IMR-90 (cell line): ENCODE measurements around the gene RARRES2. TPM values are rescaled to one million over a fixed set of nuclear protein-coding genes. Genes with fewer than 3 reads are reported as not detected.

Experiments
- ATAC-seq: fragments of 200-7000 bp; cut with Tn5 transposase; 2 replicates; pipeline ENCODE4 v1.9.1; 2020; ENCODE audit warnings: low read depth, mild to moderate bottlenecking, moderate library complexity
- BruUV-seq: library from RNA; stranded (reverse); fragments of 400-500 nt; replicated peaks from 2 replicates; lab custom pipeline; 2021; lab: Mats Ljungman, UMichigan
- CTCF ChIA-PET: fragments of 300-600 bp; formaldehyde crosslinking; extraction: SDS; loops from one replicate; lab custom pipeline; 2021; ENCODE audit warnings: antibody characterized with exemption; lab: Yijun Ruan, JAX
- POLR2A ChIA-PET: fragments of 300-600 bp; sonication (Branson Sonifier 250); formaldehyde crosslinking; loops from one replicate; lab custom pipeline; 2022; ENCODE audit warnings: antibody characterized with exemption; ENCODE audit not compliant: unreplicated experiment; lab: Charles Lee
- DNase-seq: peaks from one replicate; pipeline ENCODE4 v3.0.0; 2013
- H2AFZ ChIP-seq: replicated peaks from 2 replicates; pipeline ENCODE3; 2013; ENCODE audit warnings: low read length, mild to moderate bottlenecking; ENCODE audit not compliant: poor library complexity
- H2AK5ac ChIP-seq: 2 replicates; pipeline ENCODE4 v1.6.1; 2013; ENCODE audit warnings: low read depth, low read length, inconsistent platforms
- H2AK9ac ChIP-seq: replicated peaks from 2 replicates; pipeline ENCODE3; 2013; ENCODE audit warnings: mild to moderate bottlenecking, low read depth, low read length, moderate library complexity; ENCODE audit not compliant: poor library complexity
- H2BK120ac ChIP-seq: 2 replicates; pipeline ENCODE4 v1.6.1; 2013; ENCODE audit warnings: low read depth, low read length, inconsistent platforms
- H2BK15ac ChIP-seq: 3 replicates; pipeline ENCODE4 v1.6.1; 2013; ENCODE audit warnings: low read depth, low read length, inconsistent platforms
- H2BK20ac ChIP-seq: 2 replicates; pipeline ENCODE4 v1.6.1; 2013; ENCODE audit warnings: low read depth, mild to moderate bottlenecking, inconsistent platforms, low read length, moderate library complexity
- H2BK5ac ChIP-seq: 2 replicates; pipeline ENCODE4 v1.6.1; 2013; ENCODE audit warnings: mild to moderate bottlenecking, low read depth, low read length, inconsistent platforms; ENCODE audit not compliant: poor library complexity, severe bottlenecking
- H3K14ac ChIP-seq: replicated peaks from 2 replicates; pipeline ENCODE4 v1.6.1; 2013; ENCODE audit warnings: low read depth, low read length, inconsistent platforms
- H3K18ac ChIP-seq: 2 replicates; pipeline ENCODE4 v1.6.1; 2013; ENCODE audit warnings: low read depth, low read length, control low read depth
- H3K23ac ChIP-seq: 2 replicates; pipeline ENCODE4 v1.6.1; 2013; ENCODE audit warnings: low read depth, low read length, inconsistent platforms
- H3K27ac ChIP-seq: 2 replicates; pipeline ENCODE4 v1.5.1; 2013; ENCODE audit warnings: mild to moderate bottlenecking, control low read depth, low read length; ENCODE audit not compliant: insufficient read depth
- H3K27me3 ChIP-seq: 2 replicates; pipeline ENCODE4 v1.6.1; 2013; ENCODE audit warnings: low read length; ENCODE audit not compliant: control insufficient read depth, insufficient read depth
- H3K36me3 ChIP-seq: 2 replicates; pipeline ENCODE4 v1.6.1; 2013; ENCODE audit warnings: low read length, mixed read lengths; ENCODE audit not compliant: control insufficient read depth, insufficient read depth
- H3K4ac ChIP-seq: 2 replicates; pipeline ENCODE4 v1.6.1; 2013; ENCODE audit warnings: low read depth, low read length, inconsistent platforms
- H3K4me1 ChIP-seq: 2 replicates; pipeline ENCODE4 v1.6.1; 2013; ENCODE audit warnings: low read length, mixed read lengths; ENCODE audit not compliant: control insufficient read depth, insufficient read depth
- H3K4me2 ChIP-seq: 2 replicates; pipeline ENCODE4 v1.6.1; 2013; ENCODE audit warnings: low read depth, mild to moderate bottlenecking, control low read depth, low read length, moderate library complexity
- H3K4me3 ChIP-seq: 2 replicates; pipeline ENCODE4 v1.5.1; 2013; ENCODE audit warnings: low read depth, mild to moderate bottlenecking, control low read depth, low read length, moderate library complexity; ENCODE audit not compliant: insufficient read depth
- H3K56ac ChIP-seq: 2 replicates; pipeline ENCODE4 v1.6.1; 2013; ENCODE audit warnings: low read length, inconsistent platforms; ENCODE audit not compliant: insufficient read depth; ENCODE audit errors: extremely low read depth
- H3K79me1 ChIP-seq, 2 experiments: 2 replicates each; pipeline ENCODE4 v1.6.1; 2013; ENCODE audit warnings: low read length in 2 of 2, inconsistent platforms in 1 of 2, low read depth in 1 of 2
- H3K9ac ChIP-seq: 2 replicates; pipeline ENCODE4 v1.6.1; 2013; ENCODE audit warnings: low read depth, low read length, control low read depth
- H3K9me1 ChIP-seq: 2 replicates; pipeline ENCODE4 v1.6.1; 2013; ENCODE audit warnings: low read length, inconsistent platforms; ENCODE audit not compliant: insufficient read depth
- H3K9me3 ChIP-seq: 2 replicates; pipeline ENCODE4 v1.6.1; 2013; ENCODE audit warnings: low read length; ENCODE audit not compliant: control insufficient read depth, insufficient read depth
- H4K20me1 ChIP-seq: 2 replicates; pipeline ENCODE4 v1.6.1; 2013; ENCODE audit warnings: low read length, inconsistent platforms; ENCODE audit not compliant: insufficient read depth
- H4K5ac ChIP-seq: 2 replicates; pipeline ENCODE4 v1.6.1; 2013; ENCODE audit warnings: mild to moderate bottlenecking, low read depth, low read length, control low read depth
- H4K8ac ChIP-seq, 2 experiments: 2 replicates each; pipeline ENCODE4 v1.6.1; 2013; ENCODE audit warnings: low read depth in 2 of 2, low read length in 2 of 2, control low read depth in 1 of 2, inconsistent platforms in 1 of 2
- H4K91ac ChIP-seq: 2 replicates; pipeline ENCODE4 v1.6.1; 2013; ENCODE audit warnings: low read depth, low read length, inconsistent platforms; ENCODE audit not compliant: insufficient read depth
- BHLHE40 ChIP-seq: fragments of 150-350 bp; IDR thresholded peaks from 2 replicates; pipeline ENCODE4 v1.6.1; 2016; ENCODE audit warnings: mild to moderate bottlenecking, low read depth, low read length
- CEBPB ChIP-seq: IDR thresholded peaks from 2 replicates; pipeline ENCODE4 v1.6.1; 2012; ENCODE audit warnings: low read depth, low read length, improper control_type of control experiment
- CHD1 ChIP-seq: IDR thresholded peaks from 2 replicates; pipeline ENCODE4 v1.6.1; 2012; ENCODE audit warnings: low read depth, low read length, improper control_type of control experiment
- CTCF ChIP-seq: conservative IDR thresholded peaks from 2 replicates; pipeline ENCODE4 v1.5.1; 2012; ENCODE audit warnings: mild to moderate bottlenecking, low read depth, low read length, improper control_type of control experiment
- ELK1 ChIP-seq: fragments of 150-350 bp; IDR thresholded peaks from 2 replicates; pipeline ENCODE4 v1.6.1; 2016; ENCODE audit warnings: low read depth, mild to moderate bottlenecking, low read length, moderate library complexity, borderline replicate concordance
- FOS ChIP-seq: fragments of 150-350 bp; IDR thresholded peaks from 2 replicates; pipeline ENCODE4 v1.6.1; 2016; ENCODE audit warnings: low read depth, low read length
- MAZ ChIP-seq: IDR thresholded peaks from 2 replicates; pipeline ENCODE4 v1.6.1; 2012; ENCODE audit warnings: low read depth, mild to moderate bottlenecking, low read length, improper control_type of control experiment, moderate library complexity, borderline replicate concordance
- MXI1 ChIP-seq: IDR thresholded peaks from 2 replicates; pipeline ENCODE4 v1.6.1; 2012; ENCODE audit warnings: low read depth, mild to moderate bottlenecking, low read length, moderate library complexity, borderline replicate concordance
- NFE2L2 ChIP-seq: fragments of 150-350 bp; IDR thresholded peaks from 2 replicates; pipeline ENCODE4 v1.6.1; 2016; ENCODE audit warnings: low read depth, mild to moderate bottlenecking, low read length
- POLR2A ChIP-seq: IDR thresholded peaks from 2 replicates; pipeline ENCODE4 v1.6.1; 2012; ENCODE audit warnings: mild to moderate bottlenecking, low read depth, low read length
- RAD21 ChIP-seq: IDR thresholded peaks from 2 replicates; pipeline ENCODE4 v1.6.1; 2012; ENCODE audit warnings: low read length, improper control_type of control experiment
- RCOR1 ChIP-seq: IDR thresholded peaks from 2 replicates; pipeline ENCODE4 v1.6.1; 2012; ENCODE audit warnings: mild to moderate bottlenecking, low read length, improper control_type of control experiment; ENCODE audit not compliant: insufficient replicate concordance
- RFX5 ChIP-seq: IDR thresholded peaks from 2 replicates; pipeline ENCODE4 v1.8.0; 2012; ENCODE audit warnings: low read depth, mild to moderate bottlenecking, low read length, moderate library complexity
- SMC3 ChIP-seq: fragments of 150-350 bp; IDR thresholded peaks from 2 replicates; pipeline ENCODE4 v1.6.1; 2016; ENCODE audit warnings: low read depth, mild to moderate bottlenecking, antibody characterized with exemption, low read length, moderate library complexity
- USF2 ChIP-seq: fragments of 150-350 bp; IDR thresholded peaks from 2 replicates; pipeline ENCODE4 v1.6.1; 2017; ENCODE audit warnings: mild to moderate bottlenecking, antibody characterized with exemption, low read length, low read depth
- WGBS, 2 experiments: methylation state at CpG; one replicate each; pipeline versions ENCODE4 v1.1.5 to v1.1.7; 2013; ENCODE audit warnings: missing lambda C conversion rate in 2 of 2; ENCODE audit not compliant: insufficient read length in 1 of 2; ENCODE audit errors: extremely low coverage in 2 of 2; 5-methylcytosine and 5-hydroxymethylcytosine counted together
- dilution Hi-C: fragments of 300-500 bp; cut with HindIII; formaldehyde crosslinking; loops from one replicate; pipeline ENCODE4 v1.14.3; 2018; ENCODE audit warnings: low sequenced_read_pairs; ENCODE audit not compliant: unreplicated experiment
- in situ Hi-C: fragments of 300-500 bp; cut with MboI; formaldehyde crosslinking; loops from 3 replicates; pipeline ENCODE4 v1.14.3; 2019; ENCODE audit warnings: low sequenced_read_pairs, inconsistent platforms, mixed read lengths
- intact Hi-C: fragments of 100-400 bp; cut with micrococcal nuclease; formaldehyde crosslinking; loops from 2 replicates; pipeline ENCODE4 v1.10.0; 2022
- polyA plus RNA-seq, 3 experiments: library from polyadenylated mRNA; depleted of rRNA; stranded (reverse); fragments of >200 nt; gene quantifications; 2 replicates each; pipeline ENCODE4 v1.2.3, GENCODE V29; 2012; ENCODE audit warnings: low replicate concordance in 1 of 3
- total RNA-seq: library from RNA; depleted of rRNA; stranded (reverse); fragments of >200 nt; gene quantifications from 2 replicates; pipeline ENCODE4 v1.2.3, GENCODE V29; 2012

Gene RARRES2
- total and polyA plus RNA-seq, 2 of the 4 experiments (the other 2 are of a cell fraction): 1.6 TPM; not detected in 1

GRCh38 chr7:150385302-150385723 lies 43.9 kb upstream of the RARRES2 start:
- no peak for TF ChIP-seq MAZ
- no peak for TF ChIP-seq ELK1
- no peak for TF ChIP-seq MXI1
- no peak for TF ChIP-seq RAD21
- TF ChIP-seq CTCF: no peak
- no peak for TF ChIP-seq SMC3
- TF ChIP-seq CEBPB: no peak
- no peak for TF ChIP-seq FOS
- no peak for TF ChIP-seq BHLHE40
- no peak for TF ChIP-seq USF2
- TF ChIP-seq RCOR1: no peak
- no peak for TF ChIP-seq CHD1
- no peak for TF ChIP-seq NFE2L2
- TF ChIP-seq RFX5: no peak
- TF ChIP-seq POLR2A: no peak
- no peak overlapping the region for H2BK20ac ChIP-seq
- H3K27ac ChIP-seq: no peak overlapping the region
- DNase-seq (no peak), ATAC-seq (no peak)
- H2BK5ac ChIP-seq: no peak overlapping the region
- no peaks in the 10 kb centered on the region for H3K9me3 ChIP-seq
- H2BK120ac ChIP-seq: no peak overlapping the region
- peaks cover 13 to 48% of the 10 kb centered on the region in 2 experiments for H3K79me1 ChIP-seq
- H4K91ac ChIP-seq: no peak overlapping the region
- ChIA-PET CTCF (interaction anchor here (1.2 kb wide), 1 partner anchor 29 kb away, joined by 5 read pairs; no protein-coding TSS in a partner anchor), POLR2A (no interaction called here)
- H2AFZ ChIP-seq: no peak overlapping the region
- in situ Hi-C loops: no loop called here
- H3K4me3 ChIP-seq: no peak overlapping the region
- H3K27me3 ChIP-seq: no peaks in the 10 kb centered on the region
- H3K14ac ChIP-seq: no peak overlapping the region
- H3K36me3 ChIP-seq: peaks cover 4% of the 10 kb centered on the region; the same call in 1 of the 2 replicates
- no peak overlapping the region for H2AK5ac ChIP-seq
- H3K4me2 ChIP-seq: no peak overlapping the region
- H4K8ac ChIP-seq: no peak overlapping the region
- peaks cover 12% of the 10 kb centered on the region; the same call in 1 of the 2 replicates for H3K9me1 ChIP-seq
- no peak overlapping the region for H2BK15ac ChIP-seq
- H3K23ac ChIP-seq: no peak overlapping the region
- H3K18ac ChIP-seq: no peak overlapping the region
- 86% methylated on average over 9 of the region's 14 CpGs; no CpG with 5 or more reads in 1 of the 2 experiments for WGBS, 2 experiments
- H2AK9ac ChIP-seq: no peak overlapping the region
- peaks cover 7% of the 10 kb centered on the region; the same call in 1 of the 2 replicates for H4K20me1 ChIP-seq
- no peak overlapping the region for H3K56ac ChIP-seq
- no peak overlapping the region for H4K5ac ChIP-seq
- intact Hi-C loops: no loop called here
- dilution Hi-C loops: no loop called here
- no TSS peak for BruUV-seq
- H3K4ac ChIP-seq: no peak overlapping the region
- H3K4me1 ChIP-seq: peaks cover 13% of the 10 kb centered on the region
- H3K9ac ChIP-seq: no peak overlapping the region
